Mesothelial cell of epicardium (in vitro differentiated cells): Measurements from ENCODE around the gene DST. TPM values are rescaled to one million over a fixed set of nuclear protein-coding genes. Genes with fewer than 3 reads are reported as not detected.
A peak's percentile ranks its signal among the peaks of the same experiment; 100 is the strongest.
"Not testable (repeated sequence)": the region's sequence is repeated elsewhere in the genome, so short reads cannot be mapped to it uniquely, and the experiment has no call there.

Experiments used
- DNase-seq, 2 experiments: peaks; one replicate each; pipeline ENCODE4 v3.0.0; 2021; ENCODE audit warnings: low spot score in 2 of 2; ENCODE audit not compliant: unreplicated experiment in 2 of 2
- H3K27ac Mint-ChIP-seq: 2 replicates; pipeline ENCODE4 v1.8.0; 2021; ENCODE audit warnings: mixed read lengths
- H3K27me3 Mint-ChIP-seq: 2 replicates; pipeline ENCODE4 v1.8.0; 2021; ENCODE audit warnings: low read depth, mixed read lengths
- H3K36me3 Mint-ChIP-seq: 2 replicates; pipeline ENCODE4 v1.8.0; 2021; ENCODE audit warnings: mixed read lengths
- H3K4me1 Mint-ChIP-seq: 2 replicates; pipeline ENCODE4 v1.8.0; 2021; ENCODE audit warnings: mixed read lengths
- H3K4me3 Mint-ChIP-seq: 2 replicates; pipeline ENCODE4 v1.8.0; 2021; ENCODE audit warnings: mild to moderate bottlenecking, moderate library complexity, mixed read lengths
- H3K9me3 Mint-ChIP-seq: 2 replicates; pipeline ENCODE4 v1.8.0; 2021; ENCODE audit warnings: mixed read lengths
- CTCF ChIP-seq: fragments of 200-600 bp; sonication (generic); IDR thresholded peaks from one replicate; pipeline ENCODE4 v1.5.0; 2021; ENCODE audit warnings: antibody characterized with exemption; ENCODE audit not compliant: unreplicated experiment
- total RNA-seq: library from RNA; stranded (reverse); gene quantifications from 3 replicates; pipeline ENCODE4 v1.2.1, GENCODE V29; 2021

The DST gene
- total RNA-seq, 1 donor from 2014 or later, result 306 TPM

- TF ChIP-seq CTCF, result no peak
- Mint-ChIP-seq H3K4me1 (peaks cover 19% of the 10 kb centered on the region), H3K27ac (peak overlapping the region; percentile 37), H3K27me3 (no peaks in the 10 kb centered on the region), H3K9me3 (no peaks in the 10 kb centered on the region), H3K4me3 (no peak overlapping the region), H3K36me3 (peaks cover 14% of the 10 kb centered on the region)
- no peak for DNase-seq
These were observed 69.1 kb downstream of the DST start for GRCh38 chr6:56573624-56574023.

- H3K36me3 Mint-ChIP-seq, result peaks cover 12% of the 10 kb centered on the region
- no peak for DNase-seq
- no peak overlapping the region for H3K4me3 Mint-ChIP-seq
- no peaks in the 10 kb centered on the region for H3K9me3 Mint-ChIP-seq
- H3K4me1 Mint-ChIP-seq, result peaks cover 19% of the 10 kb centered on the region
- H3K27me3 Mint-ChIP-seq, result no peaks in the 10 kb centered on the region
- H3K27ac Mint-ChIP-seq, result no peak overlapping the region
- no peak for TF ChIP-seq CTCF
These were observed 69.8 kb downstream of the DST start for GRCh38 chr6:56572788-56573471.

GRCh38 chr6:56571605-56572004 is 71.1 kb downstream of the DST start:
- no peak overlapping the region for H3K27ac Mint-ChIP-seq
- TF ChIP-seq CTCF, result no peak
- no peak overlapping the region for H3K4me3 Mint-ChIP-seq
- H3K36me3 Mint-ChIP-seq, result peaks cover 12% of the 10 kb centered on the region
- peaks cover 19% of the 10 kb centered on the region for H3K4me1 Mint-ChIP-seq
- H3K9me3 Mint-ChIP-seq, result no peaks in the 10 kb centered on the region
- no peak for DNase-seq
- H3K27me3 Mint-ChIP-seq, result no peaks in the 10 kb centered on the region

- peaks cover 9% of the 10 kb centered on the region for H3K36me3 Mint-ChIP-seq
- H3K4me1 Mint-ChIP-seq, result peaks cover 19% of the 10 kb centered on the region
- no peak overlapping the region for H3K27ac Mint-ChIP-seq
- TF ChIP-seq CTCF, result peak; percentile 50
- no peak overlapping the region for H3K4me3 Mint-ChIP-seq
- no peaks in the 10 kb centered on the region for H3K27me3 Mint-ChIP-seq
- no peaks in the 10 kb centered on the region for H3K9me3 Mint-ChIP-seq
- no peak for DNase-seq
These were observed 72.0 kb downstream of the DST start for GRCh38 chr6:56570413-56571359.

- Mint-ChIP-seq H3K9me3 (peaks cover 8% of the 10 kb centered on the region), H3K4me1 (peaks cover 3% of the 10 kb centered on the region), H3K27ac (no peak overlapping the region), H3K4me3 (no peak overlapping the region), H3K27me3 (no peaks in the 10 kb centered on the region), H3K36me3 (peaks cover 36% of the 10 kb centered on the region)
- no peak for TF ChIP-seq CTCF
- no peak for DNase-seq
These were observed 75.2 kb downstream of the DST start for GRCh38 chr6:56567501-56567900.

- H3K4me1 Mint-ChIP-seq, H3K4me3 Mint-ChIP-seq, H3K9me3 Mint-ChIP-seq, H3K27ac Mint-ChIP-seq, H3K27me3 Mint-ChIP-seq, DNase-seq: not testable (repeated sequence)
- peaks cover 40% of the 10 kb centered on the region for H3K36me3 Mint-ChIP-seq
These were observed 80.0 kb downstream of the DST start for GRCh38 chr6:56562730-56563129.
